Activated CD8-positive, alpha-beta memory T cell treated with anti-CD3 and anti-CD28 coated beads, Interleukin-2, amount 50 U/mL, for 1 hour (primary cell): ENCODE results near the gene SCN3A.

Experiments
- DNase-seq: peaks from one replicate; pipeline ENCODE4 v3.0.0-alpha.2; 2020; ENCODE audit errors: extremely low read depth

Gene SCN3A

DNA sequence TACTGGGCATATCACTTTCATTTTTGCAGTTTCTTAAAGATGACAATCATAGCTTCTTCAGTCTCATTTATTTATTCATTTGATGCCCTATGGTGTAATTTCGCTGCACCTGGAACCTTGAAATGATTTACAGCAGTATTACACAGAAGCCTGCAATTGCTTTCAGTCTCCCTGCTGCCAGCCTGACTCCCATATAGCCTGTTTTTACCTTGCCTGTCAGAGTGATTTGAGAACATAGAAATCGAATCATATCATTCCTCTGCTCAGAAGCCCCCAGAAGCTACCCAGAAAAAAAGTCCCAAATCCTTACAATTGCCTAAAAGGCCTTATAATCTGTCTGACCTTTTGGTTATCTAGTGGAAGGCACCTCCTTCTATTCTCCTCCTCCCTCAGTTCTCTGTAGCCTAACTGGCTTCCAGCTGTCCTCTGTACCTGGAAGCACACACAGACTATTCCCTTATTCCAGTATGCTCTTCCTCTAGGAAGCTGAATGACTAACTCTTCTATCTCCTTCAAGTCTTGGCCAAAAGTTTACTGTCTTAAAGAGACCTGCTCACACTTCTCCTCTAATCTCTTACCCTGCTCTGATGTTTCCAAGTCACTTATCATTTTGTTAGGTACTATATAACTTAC lies 12.6 kb downstream of the SCN3A start:
- no peak for DNase-seq

DNA sequence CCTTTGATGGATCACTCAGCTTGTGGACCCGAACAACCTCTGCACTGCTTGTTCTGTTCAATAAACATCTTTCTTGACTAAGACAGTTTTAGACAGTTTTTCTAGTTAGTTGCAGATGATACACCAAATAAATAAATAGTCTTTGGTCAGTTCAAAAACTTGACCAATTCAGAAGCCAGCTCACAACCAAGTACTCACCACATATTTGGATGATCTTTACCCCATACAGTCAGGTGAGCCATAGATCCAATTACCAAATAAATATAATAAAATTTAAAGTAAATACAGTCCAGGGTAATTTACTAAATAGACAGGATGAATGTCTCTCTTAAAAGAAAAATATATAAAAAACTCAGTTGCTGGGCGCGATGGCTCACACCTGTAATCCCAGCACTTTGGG lies 18.2 kb downstream of the SCN3A start:
- no peak for DNase-seq

DNA sequence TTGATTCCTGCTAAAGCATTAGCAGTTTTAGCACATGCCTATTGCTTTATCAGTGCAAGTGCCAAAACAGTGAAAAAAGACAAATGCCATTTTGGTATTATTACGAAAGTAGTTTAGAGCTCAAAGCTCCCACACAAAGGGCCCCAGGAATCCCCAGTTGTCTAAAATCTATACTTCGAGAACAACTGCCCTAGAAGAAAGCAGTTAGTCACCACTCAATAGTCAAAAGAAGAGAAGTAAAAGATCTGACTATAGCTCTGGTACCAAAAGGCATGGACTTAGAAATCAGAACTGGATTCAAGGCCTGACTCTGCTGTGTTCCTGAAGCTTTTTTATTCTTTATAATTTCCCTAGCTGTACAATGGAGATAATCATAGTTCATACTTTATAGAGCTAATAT lies 21.8 kb downstream of the SCN3A start:
- DNase-seq: no peak

DNA sequence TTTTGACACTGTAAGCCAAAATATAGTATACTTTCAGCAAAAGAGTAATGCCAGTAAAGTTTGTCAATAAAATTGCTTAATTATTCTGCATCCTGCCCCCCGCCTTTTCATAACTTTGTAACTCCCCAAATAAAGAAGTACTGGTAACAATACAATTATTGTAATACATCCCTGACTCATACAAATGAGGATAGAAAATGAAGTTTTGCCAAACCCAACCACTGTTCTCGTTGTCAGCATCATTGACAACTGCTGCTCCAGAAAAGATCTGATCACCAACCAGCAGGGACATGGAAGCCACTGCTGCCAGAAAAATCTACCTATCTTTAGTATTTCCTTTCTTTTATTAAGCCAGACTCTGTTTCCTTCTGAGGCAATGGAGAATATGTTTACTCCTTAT lies 27.1 kb downstream of the SCN3A start:
- DNase-seq: no peak

DNA sequence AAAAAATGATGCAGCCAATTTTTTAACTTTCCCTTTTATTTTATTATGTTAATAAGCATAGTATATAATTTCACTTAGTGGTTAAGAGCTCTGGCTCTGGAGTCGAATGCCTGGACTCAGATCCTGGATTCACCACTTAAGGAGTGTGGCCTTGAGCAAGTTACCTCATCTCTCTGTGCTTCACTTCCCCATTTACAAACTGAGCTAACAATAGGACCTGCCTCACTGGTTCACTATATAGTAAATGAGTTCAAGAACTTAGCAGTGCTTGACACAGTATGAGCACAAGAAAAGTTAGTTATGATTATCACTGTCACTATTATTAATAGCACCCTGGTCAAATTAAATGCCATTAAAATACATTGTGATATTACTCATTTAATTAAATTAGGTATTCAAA lies 30.6 kb downstream of the SCN3A start:
- DNase-seq: no peak

DNA sequence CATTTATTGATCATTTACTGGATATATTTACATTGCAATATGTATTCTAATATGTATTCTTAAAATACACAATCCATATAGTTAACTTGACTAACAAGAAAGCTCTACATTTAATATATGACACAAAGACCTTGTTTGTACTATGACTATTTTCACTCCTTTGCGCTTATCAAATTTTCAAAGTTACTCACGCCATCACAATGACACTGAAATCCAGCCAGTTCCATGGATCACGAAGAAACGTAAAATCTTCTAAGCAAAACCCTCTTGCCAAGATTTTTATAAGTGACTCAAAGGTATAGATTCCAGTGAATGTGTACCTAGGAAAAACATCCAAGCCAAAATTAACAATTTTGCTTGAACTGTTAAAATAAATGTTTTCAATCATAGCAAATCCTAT lies 39.6 kb downstream of the SCN3A start:
- no peak for DNase-seq

DNA sequence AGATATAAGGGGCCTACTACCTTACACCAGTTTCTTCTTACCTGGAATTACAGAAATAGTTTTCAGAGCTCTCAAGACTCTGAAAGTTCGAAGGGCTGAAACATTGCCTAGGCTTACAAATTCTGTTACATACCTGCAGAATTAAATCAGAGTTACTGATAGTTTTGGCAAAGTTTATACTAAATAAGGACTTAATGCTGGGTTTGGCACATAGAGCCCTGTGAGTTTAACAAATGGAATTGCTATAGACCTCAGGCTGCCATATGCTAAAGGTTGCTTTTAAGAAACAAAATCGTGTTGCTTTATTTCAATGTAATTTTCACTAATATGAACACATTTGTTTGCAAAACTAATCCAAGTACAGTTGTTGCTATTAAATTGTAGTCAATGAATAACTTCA lies 40.1 kb downstream of the SCN3A start:
- DNase-seq: no peak

DNA sequence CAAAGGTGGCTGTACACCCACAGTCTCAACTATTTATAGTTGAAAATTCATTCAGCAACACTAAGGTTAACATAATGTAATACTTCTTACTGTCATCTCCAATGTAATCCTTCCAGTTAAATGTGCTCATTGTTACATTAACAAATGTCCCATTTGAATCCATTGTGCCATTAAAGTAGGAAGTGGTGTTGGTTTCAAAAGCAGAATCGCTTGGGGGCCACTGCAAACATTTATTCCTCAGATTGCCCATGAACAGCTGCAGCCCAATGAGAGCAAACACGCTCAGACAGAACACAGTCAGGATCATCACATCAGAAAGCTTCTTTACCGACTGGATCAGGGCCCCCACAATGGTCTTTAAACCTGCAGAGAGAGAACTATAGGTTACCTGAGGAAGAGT lies 41.4 kb downstream of the SCN3A start:
- DNase-seq: no peak

DNA sequence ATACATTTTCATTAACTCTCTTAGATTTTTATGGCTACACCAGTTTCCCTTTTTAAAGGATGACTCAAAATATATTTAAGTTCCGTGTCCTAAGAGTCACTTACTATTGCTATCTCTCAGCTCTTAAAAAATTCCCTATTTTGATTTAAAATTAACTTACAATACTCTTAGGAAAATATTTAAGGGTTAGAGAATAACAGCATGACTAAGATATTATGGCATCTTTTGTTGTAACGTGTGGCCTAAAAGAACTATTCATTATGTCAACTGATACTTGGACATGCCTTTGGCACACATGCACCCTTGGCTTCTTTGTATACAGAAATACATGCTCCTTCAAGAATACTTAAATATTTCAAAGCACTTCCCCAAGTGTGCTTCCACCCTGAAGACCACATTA lies 42.3 kb downstream of the SCN3A start:
- no peak for DNase-seq

DNA sequence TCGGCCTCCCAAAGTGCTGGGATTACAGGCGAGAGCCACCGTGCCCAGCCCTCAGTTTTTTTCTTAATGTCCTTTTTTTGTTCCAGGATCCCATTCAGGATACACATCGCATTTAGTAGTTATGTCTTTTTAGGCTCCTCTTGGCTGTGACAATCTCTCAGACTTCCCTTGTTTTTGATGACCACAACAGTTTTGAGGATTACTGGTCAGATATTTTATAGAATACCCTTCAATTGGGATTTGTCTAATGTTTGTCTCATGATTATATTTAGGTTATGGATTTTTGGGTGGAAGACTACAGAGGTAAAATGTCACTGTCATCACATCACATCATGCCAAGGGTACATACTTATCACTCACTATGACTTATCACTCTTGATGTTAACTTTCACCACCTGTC lies 46.7 kb downstream of the SCN3A start:
- no peak for DNase-seq

DNA sequence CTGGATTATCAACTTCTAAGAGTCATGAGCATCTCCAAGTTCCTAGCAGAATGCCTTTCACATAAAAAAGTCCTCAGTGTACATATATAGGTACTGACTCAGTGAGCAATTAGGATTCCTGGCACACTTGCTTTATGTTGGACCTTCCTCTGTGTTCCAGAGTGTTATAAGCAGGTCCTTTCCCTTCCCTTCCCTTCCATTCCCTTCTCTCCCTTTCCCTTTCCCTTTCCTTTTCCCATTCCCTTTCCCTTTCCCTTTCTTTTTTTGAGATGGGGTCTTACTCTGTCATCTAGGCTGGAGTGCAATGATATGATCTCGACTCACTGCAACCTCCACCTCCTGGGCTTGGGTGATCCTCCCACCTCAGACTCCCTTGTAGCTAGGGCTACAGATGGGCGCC lies 48.7 kb downstream of the SCN3A start:
- DNase-seq: no peak

DNA sequence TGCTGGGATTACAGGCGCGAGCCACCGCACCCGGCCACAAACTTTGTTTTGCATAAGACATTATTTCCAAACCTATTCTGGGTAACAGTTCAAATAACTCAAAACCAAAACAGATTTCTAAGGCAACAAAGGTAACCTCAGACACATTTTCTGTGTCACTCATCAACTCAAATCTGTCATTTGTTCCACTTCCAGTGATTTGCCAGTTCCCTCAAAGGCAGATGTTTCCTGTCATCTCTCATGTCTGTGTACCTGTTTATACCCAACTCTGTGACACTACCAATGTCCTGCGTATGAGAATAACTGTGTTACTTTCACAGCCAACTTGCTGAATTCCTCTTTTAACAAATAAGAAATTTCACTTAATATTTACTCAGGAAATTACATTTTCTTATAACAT lies 54.4 kb downstream of the SCN3A start:
- no peak for DNase-seq

DNA sequence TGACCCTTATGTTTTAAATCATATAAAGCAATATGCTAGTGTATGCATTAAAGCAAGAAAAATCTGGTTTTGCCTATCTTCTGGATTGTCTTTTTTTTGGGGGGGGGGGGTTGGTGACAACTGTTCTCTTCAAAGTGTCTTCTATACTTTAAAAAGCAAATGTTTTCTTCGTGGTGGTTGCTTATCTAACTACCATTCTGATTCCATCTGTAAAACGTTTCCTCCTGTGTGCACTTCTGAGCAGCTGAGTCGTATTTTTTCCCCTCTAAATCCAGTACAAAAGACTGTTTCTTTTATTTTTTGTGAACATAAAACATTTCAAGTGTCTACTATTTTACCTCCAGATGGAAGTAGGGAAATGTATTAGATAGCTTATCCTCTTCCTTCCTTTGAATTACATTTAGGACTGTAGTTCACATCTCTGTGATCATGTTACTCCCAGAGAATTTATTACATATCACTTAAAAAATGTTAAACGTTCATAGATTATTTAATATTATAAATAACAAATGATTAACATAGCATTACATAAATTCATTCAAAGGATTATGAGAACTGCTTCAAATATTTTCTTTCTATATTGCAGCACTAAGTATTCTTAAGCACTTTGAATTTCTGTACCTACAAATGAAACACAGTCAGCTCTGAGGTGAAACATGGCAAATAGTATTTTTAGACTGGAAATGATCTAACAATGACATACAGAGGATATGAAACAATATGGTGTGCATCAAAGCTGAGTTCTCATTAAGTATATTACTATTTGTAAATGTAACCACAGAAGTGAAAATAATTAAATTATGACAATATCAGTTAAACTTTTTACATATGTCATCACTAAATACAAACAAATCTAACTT lies 56.4 kb downstream of the SCN3A start:
- DNase-seq: no peak

DNA sequence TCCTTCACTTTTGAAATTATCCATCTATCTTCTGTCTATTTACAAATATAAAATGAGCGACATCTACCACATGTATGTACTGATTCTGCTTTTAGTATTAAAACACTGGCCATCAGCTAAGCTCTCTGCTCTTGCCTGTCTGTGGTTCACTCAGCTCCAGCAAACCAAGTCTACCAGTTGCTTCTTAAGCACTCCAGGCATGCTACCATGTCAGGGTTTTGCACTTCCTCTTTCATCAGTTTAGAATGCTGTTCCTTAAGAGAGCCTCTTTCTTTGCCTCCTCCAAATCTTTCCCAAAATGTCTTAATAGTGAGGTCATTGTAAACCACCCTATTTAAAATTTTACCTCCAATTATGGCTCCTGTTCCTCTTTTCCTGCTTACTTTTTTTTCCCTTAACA lies 59.5 kb downstream of the SCN3A start:
- no peak for DNase-seq

DNA sequence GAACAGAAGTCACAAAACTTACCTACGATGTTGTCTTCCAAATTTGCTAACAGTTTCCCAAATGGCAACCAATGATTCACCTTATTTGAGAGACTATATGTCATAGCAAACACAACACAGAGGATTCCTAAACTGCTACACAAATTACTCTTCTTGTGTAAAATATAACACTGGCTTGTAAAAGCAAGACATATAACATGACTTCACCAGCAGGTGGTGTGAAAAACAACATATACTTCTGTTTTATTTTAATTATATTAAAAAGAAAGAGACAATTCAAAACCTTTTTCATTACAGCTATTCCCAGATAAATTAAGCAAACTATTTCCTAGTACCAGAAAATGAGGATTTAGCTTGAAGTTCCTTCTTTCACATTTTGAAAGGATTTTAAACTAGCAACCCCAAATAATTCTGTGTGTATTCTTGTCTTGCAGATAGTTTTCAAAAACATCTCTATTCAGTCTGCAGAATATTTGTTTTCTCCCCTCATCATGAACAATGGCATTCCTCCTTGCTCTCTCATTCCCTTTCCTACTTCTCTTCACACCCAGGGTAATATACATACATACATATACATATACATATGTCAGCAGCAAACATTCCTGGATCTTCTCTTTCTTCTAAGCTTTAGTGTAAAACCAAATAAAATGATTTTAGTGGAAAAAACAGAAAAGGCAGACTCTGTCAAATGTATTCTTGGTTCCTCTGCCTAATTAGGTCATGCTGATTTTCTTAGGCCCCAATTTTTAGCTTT lies 62.1 kb downstream of the SCN3A start:
- no peak for DNase-seq

DNA sequence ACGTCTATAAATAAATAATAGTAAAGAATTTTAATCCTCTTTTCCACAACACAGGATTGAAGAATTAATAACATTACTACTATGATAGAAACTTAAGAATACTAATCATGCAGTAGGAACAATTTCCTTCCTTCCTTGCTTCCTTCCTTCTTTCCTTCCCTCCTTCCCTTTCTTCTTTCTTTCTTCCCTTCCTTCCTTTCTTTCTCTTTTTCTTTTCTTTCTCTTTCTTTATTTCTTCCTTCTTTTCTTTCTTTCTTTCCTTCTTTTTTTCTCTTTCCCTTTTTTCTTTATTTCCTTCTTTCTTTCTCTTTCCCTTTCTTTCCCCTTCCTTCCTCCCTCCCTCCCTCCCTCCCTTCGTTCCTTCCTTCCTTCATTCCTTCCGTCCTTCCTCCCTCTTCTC lies 77.6 kb downstream of the SCN3A start:
- no peak for DNase-seq

DNA sequence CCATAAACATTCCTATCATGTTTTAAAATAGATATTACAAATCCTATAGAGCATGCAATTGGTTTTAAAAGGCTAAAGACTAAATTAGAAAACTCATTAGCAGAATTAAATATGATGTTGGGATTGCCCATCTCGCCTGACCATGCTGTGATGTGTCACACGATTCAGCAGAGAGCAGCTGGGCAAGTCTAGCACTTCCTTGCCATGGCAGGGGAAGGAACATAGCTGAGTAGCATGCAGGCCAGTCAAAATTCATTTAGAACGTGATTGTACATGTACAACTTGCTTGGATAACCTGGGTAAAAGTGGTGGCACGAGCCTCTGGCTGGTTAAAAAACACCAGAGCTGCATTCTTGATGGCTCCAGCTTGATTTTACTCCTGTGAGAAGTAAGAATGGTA lies 81.3 kb downstream of the SCN3A start:
- no peak for DNase-seq

DNA sequence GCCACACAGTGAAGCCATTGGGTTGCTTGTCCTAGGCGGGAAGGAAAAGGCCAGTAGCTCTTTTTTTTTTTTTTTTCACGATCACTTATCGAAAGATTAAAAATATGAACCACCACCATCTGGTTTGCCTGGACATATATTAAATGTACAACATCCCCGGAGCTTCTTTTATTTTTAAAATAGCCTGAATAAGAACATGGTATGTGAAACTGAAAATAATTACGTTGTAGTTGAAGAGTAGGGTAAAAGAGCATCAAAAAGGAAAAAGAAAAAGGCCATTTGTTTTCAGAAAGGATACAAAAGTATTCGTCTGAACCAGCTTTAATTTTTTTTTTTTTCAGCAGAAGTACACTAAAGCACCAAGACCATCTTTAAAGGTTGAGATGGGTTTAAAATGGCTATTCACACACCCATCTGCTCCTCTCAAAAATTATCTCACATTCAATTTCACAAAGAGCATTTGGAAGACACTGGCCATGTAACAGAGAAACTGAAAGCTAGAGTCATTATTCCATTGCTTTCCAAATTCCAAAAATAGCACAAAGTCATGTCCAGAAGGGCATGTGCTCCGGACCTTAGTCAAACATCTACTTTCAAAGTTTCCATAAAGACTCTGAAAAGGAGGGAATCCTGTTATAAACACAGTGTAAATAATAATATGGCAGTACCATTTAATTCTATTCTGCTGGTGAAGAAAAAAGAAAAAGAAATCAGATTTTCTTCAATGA lies 82.9 kb downstream of the SCN3A start:
- no peak for DNase-seq

DNA sequence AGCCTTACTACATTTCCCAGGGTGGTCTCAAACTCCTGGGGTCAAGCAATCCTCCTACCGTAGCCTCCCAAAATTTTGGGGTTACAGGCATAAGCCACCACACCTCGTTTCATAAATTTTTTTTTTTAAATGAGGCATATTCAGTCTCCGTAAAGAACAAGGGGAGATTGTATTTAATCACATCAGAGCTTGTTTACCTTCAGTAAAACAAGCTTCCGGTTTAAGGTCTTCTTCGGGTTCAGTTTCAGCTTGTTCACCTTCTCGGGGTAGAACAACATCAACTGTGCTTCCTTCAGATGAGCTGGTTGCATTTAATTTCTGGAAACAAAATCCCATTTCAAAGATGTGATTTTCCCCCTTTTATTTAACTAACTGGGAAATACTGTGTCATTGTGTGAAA lies 88.6 kb downstream of the SCN3A start:
- no peak for DNase-seq

DNA sequence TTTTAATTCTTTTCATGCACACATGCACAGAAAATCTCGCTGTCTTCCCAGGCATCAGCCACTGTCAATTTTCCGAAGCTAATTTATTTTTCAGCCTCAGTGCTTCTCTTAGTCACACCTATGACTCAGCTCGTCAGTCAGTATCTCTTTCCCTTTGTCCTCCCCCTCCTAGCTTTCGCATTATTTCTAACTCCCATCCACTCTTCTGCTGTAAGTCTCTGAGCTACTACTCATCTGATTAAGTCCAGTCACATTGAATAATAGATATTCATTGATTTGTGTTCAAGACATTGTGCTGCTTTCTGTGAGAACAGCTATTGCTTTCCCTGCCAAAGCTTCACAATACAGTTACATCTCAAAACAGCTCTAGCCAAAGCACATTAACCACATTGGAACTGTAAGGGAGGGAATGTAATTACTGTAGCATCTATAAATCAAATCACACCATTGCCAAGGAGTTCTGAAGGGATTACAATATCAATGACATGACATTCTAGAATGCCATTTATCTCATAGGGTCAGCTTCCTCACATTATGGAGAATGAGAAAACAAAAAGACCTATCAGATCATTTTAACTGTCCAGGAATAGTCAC lies 89.4 kb downstream of the SCN3A start:
- no peak for DNase-seq

DNA sequence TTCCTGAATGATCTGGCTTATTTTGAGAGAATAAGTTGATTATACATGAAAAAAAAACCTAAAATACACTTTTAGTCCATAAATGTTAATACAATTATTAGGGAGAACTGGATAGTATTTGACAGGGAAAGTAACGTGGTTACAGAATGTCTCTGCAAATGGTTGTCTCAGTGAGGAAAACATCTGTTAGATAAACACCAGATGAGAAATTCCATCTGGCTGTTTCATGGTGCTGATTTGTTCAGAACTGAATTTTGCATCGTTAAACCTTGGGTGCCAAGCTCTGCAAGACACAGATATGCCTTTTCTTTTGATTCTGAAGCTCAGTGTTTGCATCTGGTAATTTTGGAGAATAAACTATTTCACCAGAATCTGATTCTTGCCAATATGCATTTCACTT lies 90.4 kb downstream of the SCN3A start:
- DNase-seq: no peak

DNA sequence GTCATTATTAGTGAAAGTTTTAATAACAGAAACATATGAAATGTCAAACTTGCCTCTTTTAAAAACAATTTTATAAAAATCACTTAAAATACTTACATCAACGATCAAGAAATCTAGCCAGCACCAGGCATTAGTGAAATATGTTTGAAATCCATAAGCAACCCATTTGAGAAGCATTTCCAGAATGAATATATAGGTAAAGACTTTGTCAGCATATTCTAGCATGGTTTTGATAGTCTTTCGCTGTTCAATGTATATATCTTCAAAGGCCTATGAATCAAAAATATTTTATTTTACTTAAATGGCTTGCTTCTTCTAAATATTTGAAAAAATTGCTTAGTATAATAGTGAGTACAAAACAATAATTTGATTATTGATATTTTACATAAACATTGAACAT lies 91.1 kb downstream of the SCN3A start:
- DNase-seq: no peak
